SK-N-SH (cell line): ENCODE measurements around the gene MED26. TPM values are rescaled to one million over a fixed set of nuclear protein-coding genes. Genes with fewer than 3 reads are reported as not detected.

Source experiments
- CTCF ChIA-PET: fragments of 300-600, 350-600 bp; formaldehyde crosslinking; extraction: SDS; loops from one replicate; lab custom pipeline; 2021; lab: Yijun Ruan, JAX
- POLR2A ChIA-PET: fragments of 350-600 bp; sonication (Branson Sonifier 250); formaldehyde crosslinking; extraction: SDS; loops from one replicate; lab custom pipeline; 2020; ENCODE audit warnings: antibody characterized with exemption, inconsistent platforms; lab: Yijun Ruan, JAX
- DNase-seq: peaks from one replicate; pipeline ENCODE4 v3.0.0; 2012
- H2AFZ ChIP-seq: fragments of 200-600 bp; sonication (generic); 2 replicates; pipeline ENCODE4 v1.8.1; 2016; ENCODE audit warnings: antibody characterized with exemption, mild to moderate bottlenecking, low read depth
- H3F3A ChIP-seq: fragments of 200-600 bp; sonication (generic); replicated peaks from 2 replicates; pipeline ENCODE3; 2016; ENCODE audit warnings: antibody characterized with exemption, mild to moderate bottlenecking; ENCODE audit not compliant: insufficient read depth
- H3K27ac ChIP-seq, 2 experiments: fragments of 200-500 bp in 1 of 2; fragments of 200-600 bp in 1 of 2; sonication (Bioruptor generic) in 1 of 2; sonication (generic), shearing (Covaris generic) in 1 of 2; 2 replicates each; pipeline versions ENCODE4 v1.5.1 to v1.6.1; 2014 to 2016; ENCODE audit warnings: low read depth in 2 of 2, inconsistent platforms in 1 of 2, low read length in 1 of 2, mild to moderate bottlenecking in 1 of 2, mixed read lengths in 1 of 2
- H3K27me3 ChIP-seq: fragments of 200-600 bp; sonication (generic), shearing (Covaris generic); 2 replicates; pipeline ENCODE4 v1.6.1; 2016; ENCODE audit warnings: mixed run types; ENCODE audit not compliant: insufficient read depth
- H3K36me3 ChIP-seq, 2 experiments: fragments of 200-500 bp in 1 of 2; fragments of 200-600 bp in 1 of 2; sonication (Bioruptor generic) in 1 of 2; sonication (generic) in 1 of 2; replicated peaks in 1 of 2; 2 replicates each; pipeline versions ENCODE3 to v1.5.1; 2014 to 2016; ENCODE audit warnings: low read length in 1 of 2, mild to moderate bottlenecking in 1 of 2; ENCODE audit not compliant: insufficient read depth in 2 of 2, control insufficient read depth in 1 of 2
- H3K4me1 ChIP-seq, 2 experiments: fragments of 200-500 bp in 1 of 2; fragments of 200-600 bp in 1 of 2; sonication (Bioruptor generic) in 1 of 2; sonication (generic), shearing (Covaris generic) in 1 of 2; 2 replicates each; pipeline versions ENCODE4 v1.5.1 to v1.6.1; 2014 to 2016; ENCODE audit warnings: low read depth in 1 of 2, low read length in 1 of 2, mixed run types in 1 of 2; ENCODE audit not compliant: insufficient read depth in 2 of 2, control insufficient read depth in 1 of 2
- H3K4me2 ChIP-seq: fragments of 200-600 bp; sonication (generic), shearing (Covaris generic); 2 replicates; pipeline ENCODE4 v1.6.1; 2017; ENCODE audit warnings: mixed run types
- H3K4me3 ChIP-seq, 2 experiments: fragments of 200-500 bp in 1 of 2; fragments of 200-600 bp in 1 of 2; sonication (Bioruptor generic) in 1 of 2; sonication (generic), shearing (Covaris generic) in 1 of 2; 2 replicates each; pipeline versions ENCODE4 v1.5.1 to v1.8.1; 2014 to 2016; ENCODE audit warnings: low read depth in 2 of 2, inconsistent platforms in 1 of 2, low read length in 1 of 2, mild to moderate bottlenecking in 1 of 2, mixed read lengths in 1 of 2, moderate library complexity in 1 of 2
- H3K79me2 ChIP-seq: fragments of 200-600 bp; sonication (generic); 2 replicates; pipeline ENCODE4 v1.8.1; 2017; ENCODE audit warnings: mild to moderate bottlenecking; ENCODE audit not compliant: insufficient read depth
- H3K9ac ChIP-seq: fragments of 200-600 bp; sonication (generic); 2 replicates; pipeline ENCODE4 v1.6.1; 2017; ENCODE audit warnings: mixed run types
- H3K9me2 ChIP-seq: fragments of 200-600 bp; sonication (generic); 2 replicates; pipeline ENCODE4 v1.6.1; 2017; ENCODE audit warnings: mixed run types
- H3K9me3 ChIP-seq: fragments of 200-600 bp; sonication (generic); 2 replicates; pipeline ENCODE4 v1.6.1; 2017; ENCODE audit warnings: mixed run types, mild to moderate bottlenecking, moderate library complexity
- H4K20me1 ChIP-seq: fragments of 200-600 bp; sonication (generic); 2 replicates; pipeline ENCODE4 v1.6.1; 2017; ENCODE audit warnings: mild to moderate bottlenecking, mixed run types; ENCODE audit not compliant: insufficient read depth
- ELF1 ChIP-seq: IDR thresholded peaks from 2 replicates; pipeline ENCODE4 v1.4.0; 2012
- EP300 ChIP-seq, 2 experiments: IDR thresholded peaks; 2 replicates each; pipeline versions ENCODE4 v1.4.0 to v1.6.1; 2012; ENCODE audit warnings: borderline replicate concordance in 1 of 2, low read depth in 1 of 2, low read length in 1 of 2
- GABPA ChIP-seq: IDR thresholded peaks from 2 replicates; pipeline ENCODE4 v1.4.0; 2012; ENCODE audit warnings: low read depth, mild to moderate bottlenecking
- JUND ChIP-seq: IDR thresholded peaks from 2 replicates; pipeline ENCODE4 v1.4.0; 2012
- POLR2AphosphoS5 ChIP-seq: IDR thresholded peaks from 2 replicates; pipeline ENCODE4 v1.6.1; 2012; ENCODE audit warnings: low read depth, low read length
- RAD21 ChIP-seq: IDR thresholded peaks from 2 replicates; pipeline ENCODE4 v1.6.1; 2012; ENCODE audit warnings: mild to moderate bottlenecking, low read length
- RCOR1 ChIP-seq: fragments of 150-350 bp; IDR thresholded peaks from 2 replicates; pipeline ENCODE4 v1.6.1; 2017; ENCODE audit warnings: antibody characterized with exemption, low read length
- REST ChIP-seq: IDR thresholded peaks from 2 replicates; pipeline ENCODE4 v1.6.1; 2012; ENCODE audit warnings: mild to moderate bottlenecking, low read depth, low read length, moderate library complexity
- SMC3 ChIP-seq: IDR thresholded peaks from 2 replicates; pipeline ENCODE4 v1.6.1; 2012; ENCODE audit warnings: low read depth, low read length, improper control_type of control experiment
- TAF1 ChIP-seq: IDR thresholded peaks from 2 replicates; pipeline ENCODE4 v1.6.1; 2012; ENCODE audit warnings: low read depth, mild to moderate bottlenecking, low read length, moderate library complexity, borderline replicate concordance
- TEAD4 ChIP-seq: IDR thresholded peaks from 2 replicates; pipeline ENCODE4 v1.4.0; 2012; ENCODE audit warnings: mild to moderate bottlenecking, borderline replicate concordance; ENCODE audit not compliant: insufficient read depth
- USF1 ChIP-seq: IDR thresholded peaks from 2 replicates; pipeline ENCODE4 v1.4.0; 2012; ENCODE audit warnings: low read depth, borderline replicate concordance
- YY1 ChIP-seq: IDR thresholded peaks from 2 replicates; pipeline ENCODE4 v1.4.0; 2012; ENCODE audit warnings: low read depth, mild to moderate bottlenecking
- WGBS: methylation state at CpG from one replicate; pipeline ENCODE4 v1.1.6; 2017; ENCODE audit warnings: low lambda C conversion rate; 5-methylcytosine and 5-hydroxymethylcytosine counted together
- polyA plus RNA-seq, 3 experiments: library from polyadenylated mRNA; depleted of rRNA; stranded (reverse); fragments of >200 nt; gene quantifications; 2 replicates each; pipeline ENCODE4 v1.2.3, GENCODE V29; 2012

MED26 gene
- polyA plus RNA-seq, 1 of the 3 experiments (the other 2 are of a cell fraction) = 3.5 TPM

- TF ChIP-seq YY1 (no peak), RAD21 (no peak), TEAD4 (no peak), RCOR1 (no peak), REST (no peak), GABPA (no peak), SMC3 (no peak), USF1 (no peak), JUND (no peak), TAF1 (no peak), ELF1 (no peak), POLR2AphosphoS5 (no peak), EP300 (IDR thresholded peaks at IDR 0.05; ENCODE audit: borderline replicate concordance in 1 of 2, low read depth in 1 of 2, low read length in 1 of 2) (no peak)
- WGBS = 95% methylated on average over 3 of the region's 3 CpGs
- Histone ChIP-seq H3K4me2 (no peak overlapping the region), H3K36me3 (peaks cover 56 to 63% of the 10 kb centered on the region in 2 experiments), H3K4me3 (no peak overlapping the region), H3K9me3 (no peaks in the 10 kb centered on the region), H3K4me1 (peaks cover 7 to 9% of the 10 kb centered on the region in 2 experiments; a peak in 3 of 4 replicates), H3K79me2 (peaks cover 77% of the 10 kb centered on the region), H3K9ac (no peak overlapping the region), H2AFZ (no peak overlapping the region), H3K27ac (no peak overlapping the region), H3F3A (no peaks in the 10 kb centered on the region), H3K27me3 (no peaks in the 10 kb centered on the region), H4K20me1 (peaks cover 37% of the 10 kb centered on the region), H3K9me2 (no peaks in the 10 kb centered on the region)
- CTCF ChIA-PET = no interaction called here
- POLR2A ChIA-PET = no interaction called here
- DNase-seq = no peak
Observed at GRCh38 chr19:16654627-16655026, 26.6 kb upstream of the MED26 start.

GRCh38 chr19:16654140-16654539 is 26.1 kb upstream of the MED26 start:
- Histone ChIP-seq H4K20me1 (peaks cover 33% of the 10 kb centered on the region), H3K27ac (no peak overlapping the region), H3K4me3 (no peak overlapping the region), H3K9ac (no peak overlapping the region), H3K79me2 (peaks cover 74% of the 10 kb centered on the region), H3K4me2 (no peak overlapping the region), H3K4me1 (peaks cover 7% of the 10 kb centered on the region in 2 experiments; a peak in 3 of 4 replicates), H3K36me3 (peaks cover 57 to 68% of the 10 kb centered on the region in 2 experiments), H2AFZ (no peak overlapping the region), H3K9me2 (no peaks in the 10 kb centered on the region), H3K27me3 (no peaks in the 10 kb centered on the region), H3K9me3 (no peaks in the 10 kb centered on the region)
- CTCF ChIA-PET = no interaction called here
- 100% methylated on average over 3 of the region's 3 CpGs for WGBS
- peak; percentile 58 for DNase-seq
- TF ChIP-seq GABPA (no peak), USF1 (peak; percentile 81; the same call in 1 of the 2 replicates)
- TF ChIP-seq, all 33 proteins: peak for 1
- H3F3A ChIP-seq = no peaks in the 10 kb centered on the region
- POLR2A ChIA-PET = no interaction called here
